H54 (cell line): ENCODE measurements around the gene LIAS.
A peak's percentile ranks its signal among the peaks of the same experiment; 100 is the strongest.

Experiments used
- DNase-seq: peaks from one replicate; pipeline ENCODE4 v3.0.0; 2011; ENCODE audit warnings: low spot score, mixed read lengths; ENCODE audit not compliant: insufficient read length
- FAIRE-seq: peaks from 3 replicates; lab custom pipeline; 2011; peaks lifted over from hg19 to GRCh38; lab: Jason Lieb, UNC
- POLR2A ChIP-seq: IDR thresholded peaks from 2 replicates; pipeline ENCODE4 v1.6.1; 2011; ENCODE audit warnings: low read depth, mild to moderate bottlenecking, low read length

The LIAS gene

GRCh38 chr4:39522068-39522467 is 63.2 kb downstream of the LIAS start:
- no peak for TF ChIP-seq POLR2A
- FAIRE-seq: no peak
- no peak for DNase-seq

- no peak for FAIRE-seq
Observed at GRCh38 chr4:39524161-39524957, 65.5 kb downstream of the LIAS start.

GRCh38 chr4:39525822-39526690 is 67.2 kb downstream of the LIAS start:
- DNase-seq (no peak), FAIRE-seq (no peak)
- no peak for TF ChIP-seq POLR2A

More at GRCh38 chr4:39524161-39524957, 65.5 kb downstream of the LIAS start:
- no peak for TF ChIP-seq POLR2A
- DNase-seq: no peak

- DNase-seq (no peak), FAIRE-seq (no peak)
- TF ChIP-seq POLR2A: no peak
Observed at GRCh38 chr4:39526765-39527295, 68.0 kb downstream of the LIAS start.

GRCh38 chr4:39527296-39528060 is 68.6 kb downstream of the LIAS start, which contains the start of gene UGDH:
UGDH (minus strand) TSS chr4:39527439; CDS start chr4:39521512, 5,927 bp downstream.
- FAIRE-seq: no peak
- peak; percentile 81 for DNase-seq
- peak; percentile 95 for TF ChIP-seq POLR2A

GRCh38 chr4:39528061-39528465 is 69.2 kb downstream of the LIAS start:
- no peak for FAIRE-seq
- 0 out of 2 replicates have a peak, but pooled peaks have one; percentile 39 for TF ChIP-seq POLR2A
- peak; percentile 68 for DNase-seq
